Thoracic aorta (tissue), 2 donors: ENCODE measurements around the gene NFIX. TPM values are rescaled to one million over a fixed set of nuclear protein-coding genes. Genes with fewer than 3 reads are reported as not detected.

ENCODE experiments used
- ATAC-seq: fragments of 150-250 bp; one replicate; pipeline ENCODE4 v1.8.0; 2017; ENCODE audit warnings: low read depth; ENCODE audit not compliant: insufficient number of reproducible peaks, low FRiP score
- DNase-seq: peaks from one replicate; pipeline ENCODE4 v3.0.0-alpha.2; 2020; ENCODE audit warnings: low spot score
- H3K27ac ChIP-seq, 2 donors: fragments of 200-600 bp; sonication (generic); 1 replicate in 1 of 2; 2 replicates in 1 of 2; pipeline ENCODE4 v1.5.1; 2016; ENCODE audit warnings: mild to moderate bottlenecking in 2 of 2, moderate library complexity in 2 of 2
- H3K27me3 ChIP-seq: fragments of 200-600 bp; sonication (generic); replicated peaks from 2 replicates; pipeline ENCODE4 v1.6.0; 2016; ENCODE audit warnings: mild to moderate bottlenecking; ENCODE audit not compliant: insufficient read depth
- H3K36me3 ChIP-seq: fragments of 200-600 bp; sonication (generic); one replicate; pipeline ENCODE4 v1.5.1; 2016
- H3K4me1 ChIP-seq, 2 donors: fragments of 200-600 bp; sonication (generic); 1 replicate in 1 of 2; 2 replicates in 1 of 2; pipeline versions ENCODE4 v1.5.1 to v1.6.0; 2016; ENCODE audit warnings: low read depth in 2 of 2, mild to moderate bottlenecking in 1 of 2; ENCODE audit not compliant: control insufficient read depth in 1 of 2
- H3K4me3 ChIP-seq: fragments of 200-600 bp; sonication (generic); 2 replicates; pipeline ENCODE4 v1.5.1; 2016; ENCODE audit warnings: mild to moderate bottlenecking
- H3K9me3 ChIP-seq: fragments of 200-600 bp; sonication (generic); 2 replicates; pipeline ENCODE4 v1.5.1; 2016
- CTCF ChIP-seq: fragments of 200-600 bp; sonication (generic); IDR thresholded peaks from one replicate; pipeline ENCODE4 v1.5.1; 2019; ENCODE audit warnings: antibody characterized with exemption
- total RNA-seq, 2 donors: library from RNA; depleted of rRNA; stranded (reverse); fragments of >200 nt; gene quantifications; one replicate each; pipeline versions ENCODE4 v1.1.0 to v1.2.3, GENCODE V29; 2016

The NFIX gene
- total RNA-seq, 2 donors from 2014 or later = 126 to 145 TPM

GRCh38 chr19:13042443-13043130 lies 47.3 kb downstream of the NFIX start:
- H3K27ac ChIP-seq = peak overlapping the region; percentile 68 to 99
- no peaks in the 10 kb centered on the region for H3K36me3 ChIP-seq
- DNase-seq (no peak), ATAC-seq (no peak)
- no peak for TF ChIP-seq CTCF
- H3K4me3 ChIP-seq = no peak overlapping the region
- no peaks in the 10 kb centered on the region for H3K9me3 ChIP-seq
- no peaks in the 10 kb centered on the region for H3K27me3 ChIP-seq
- H3K4me1 ChIP-seq = peaks cover 64 to 100% of the 10 kb centered on the region in 2 donors

- TF ChIP-seq CTCF = no peak
- Histone ChIP-seq H3K9me3 (no peaks in the 10 kb centered on the region), H3K4me3 (no peak overlapping the region), H3K36me3 (no peaks in the 10 kb centered on the region), H3K4me1 (peaks cover 60 to 100% of the 10 kb centered on the region in 2 donors), H3K27ac (peak overlapping the region; percentile 68 to 99), H3K27me3 (no peaks in the 10 kb centered on the region)
- no peak for ATAC-seq
- no peak for DNase-seq
Observed at GRCh38 chr19:13043285-13043684, 48.0 kb downstream of the NFIX start.

- Histone ChIP-seq H3K9me3 (no peaks in the 10 kb centered on the region), H3K4me1 (peaks cover 50 to 99% of the 10 kb centered on the region in 2 donors), H3K4me3 (peak overlapping the region; percentile 26), H3K27me3 (no peaks in the 10 kb centered on the region), H3K27ac (peak overlapping the region; percentile 72 to 99), H3K36me3 (no peaks in the 10 kb centered on the region)
- no peak for TF ChIP-seq CTCF
- ATAC-seq (peak; percentile 34), DNase-seq (no peak)
Observed at GRCh38 chr19:13044231-13044836, 49.1 kb downstream of the NFIX start.

GRCh38 chr19:13045812-13046211 lies 50.5 kb downstream of the NFIX start:
- no peaks in the 10 kb centered on the region for H3K36me3 ChIP-seq
- no peaks in the 10 kb centered on the region for H3K9me3 ChIP-seq
- no peak for TF ChIP-seq CTCF
- peak overlapping the region; percentile 72 to 99 for H3K27ac ChIP-seq
- no peak for DNase-seq
- no peaks in the 10 kb centered on the region for H3K27me3 ChIP-seq
- no peak for ATAC-seq
- H3K4me1 ChIP-seq = peaks cover 53 to 99% of the 10 kb centered on the region in 2 donors
- no peak overlapping the region for H3K4me3 ChIP-seq

GRCh38 chr19:13047374-13047773 lies 52.1 kb downstream of the NFIX start:
- no peak for TF ChIP-seq CTCF
- no peak for ATAC-seq
- peaks cover 62 to 99% of the 10 kb centered on the region in 2 donors for H3K4me1 ChIP-seq
- H3K9me3 ChIP-seq = no peaks in the 10 kb centered on the region
- no peaks in the 10 kb centered on the region for H3K27me3 ChIP-seq
- no peak overlapping the region for H3K4me3 ChIP-seq
- peak overlapping the region; percentile 43 to 99 for H3K27ac ChIP-seq
- no peak for DNase-seq
- H3K36me3 ChIP-seq = no peaks in the 10 kb centered on the region
